Testis (tissue), 3 donors: ENCODE results near the gene GOLM1. TPM values are rescaled to one million over a fixed set of nuclear protein-coding genes. Genes with fewer than 3 reads are reported as not detected.

Experiments used
- DNase-seq: peaks from one replicate; pipeline ENCODE4 v3.0.0-alpha.2; 2019
- H3K27ac ChIP-seq, 2 donors: fragments of 200-600 bp; sonication (generic); one replicate each; pipeline ENCODE4 v1.5.1; 2019
- H3K27me3 ChIP-seq: fragments of 200-600 bp; sonication (generic); one replicate; pipeline ENCODE4 v1.5.1; 2019
- H3K36me3 ChIP-seq: fragments of 200-600 bp; sonication (generic); one replicate; pipeline ENCODE4 v1.5.1; 2017; ENCODE audit warnings: low read depth; ENCODE audit errors: missing control alignments
- H3K4me1 ChIP-seq: fragments of 200-600 bp; sonication (generic); one replicate; pipeline ENCODE4 v1.5.1; 2019
- H3K4me3 ChIP-seq, 2 donors: fragments of 200-600 bp; sonication (generic); one replicate each; pipeline ENCODE4 v1.5.1; 2017 to 2019
- H3K9me3 ChIP-seq: fragments of 200-600 bp; sonication (generic); one replicate; pipeline ENCODE4 v1.5.1; 2017
- CTCF ChIP-seq, 3 experiments: fragments of 450-650 bp in 2 of 3; fragments of 200-600 bp in 1 of 3; sonication (generic) in 1 of 3; IDR thresholded peaks; one replicate each; pipeline ENCODE4 v1.5.1; 2016 to 2019; ENCODE audit warnings: antibody characterized with exemption in 3 of 3, mild to moderate bottlenecking in 2 of 3, moderate library complexity in 1 of 3
- POLR2A ChIP-seq: fragments of 450-650 bp; IDR thresholded peaks from one replicate; pipeline ENCODE4 v1.6.1; 2017; ENCODE audit warnings: antibody characterized with exemption, mild to moderate bottlenecking, moderate library complexity
- WGBS, 2 donors: methylation state at CpG; one replicate each; pipeline ENCODE4 v1.1.5; 2018; 5-methylcytosine and 5-hydroxymethylcytosine counted together
- intact Hi-C: fragments of 100-400 bp; cut with DNase I; formaldehyde crosslinking; loops from one replicate; pipeline ENCODE4 v1.15.1; 2023; ENCODE audit warnings: low total_unique reads
- polyA plus RNA-seq: library from polyadenylated mRNA; stranded (reverse); fragments of 350-450 nt; fragmentation: Illumina TruSeq; extraction: RNeasy Lipid Tissue Mini Kit (QIAGEN cat#74804); gene quantifications from one replicate; pipeline ENCODE4 v1.2.3, GENCODE V29; 2014; ENCODE audit warnings: low read depth, low replicate concordance; ENCODE audit not compliant: insufficient read depth
- total RNA-seq, 2 donors: library from RNA; depleted of rRNA; stranded (reverse); fragments of >200 nt; gene quantifications; one replicate each; pipeline ENCODE4 v1.2.3, GENCODE V29; 2016

GOLM1 gene
- total and polyA plus RNA-seq, 3 donors from 2014 or later, result 28.3 to 37.0 (median 29.3) TPM

GRCh38 chr9:86022687-86023266, 76.6 kb downstream of the GOLM1 start:
- Histone ChIP-seq H3K4me1 (no peaks in the 10 kb centered on the region), H3K9me3 (no peaks in the 10 kb centered on the region), H3K27ac (no peak overlapping the region), H3K36me3 (no peaks in the 10 kb centered on the region), H3K27me3 (no peaks in the 10 kb centered on the region), H3K4me3 (no peak overlapping the region)
- intact Hi-C loops, result no loop called here
- TF ChIP-seq POLR2A (no peak), CTCF (IDR thresholded peaks at IDR 0.05) (no peak)
- DNase-seq, result no peak
- 47 to 48% methylated on average over 3 of the region's 3 CpGs for WGBS, 2 donors

GRCh38 chr9:86021166-86021565, 78.2 kb downstream of the GOLM1 start:
- no peaks in the 10 kb centered on the region for H3K4me1 ChIP-seq
- 87 to 88% methylated on average over 6 of the region's 6 CpGs for WGBS, 2 donors
- no peak overlapping the region for H3K27ac ChIP-seq
- no peak for TF ChIP-seq POLR2A
- no peak for TF ChIP-seq CTCF (IDR thresholded peaks at IDR 0.05)
- DNase-seq, result no peak
- no peaks in the 10 kb centered on the region for H3K9me3 ChIP-seq
- H3K4me3 ChIP-seq, result no peak overlapping the region
- no peaks in the 10 kb centered on the region for H3K36me3 ChIP-seq
- intact Hi-C loops, result no loop called here
- no peaks in the 10 kb centered on the region for H3K27me3 ChIP-seq

- no peak for TF ChIP-seq POLR2A
- no peak for TF ChIP-seq CTCF (IDR thresholded peaks at IDR 0.05)
- 95 to 97% methylated on average over 1 of the region's 1 CpG for WGBS, 2 donors
- Histone ChIP-seq H3K27ac (no peak overlapping the region), H3K27me3 (no peaks in the 10 kb centered on the region), H3K9me3 (no peaks in the 10 kb centered on the region), H3K36me3 (no peaks in the 10 kb centered on the region), H3K4me3 (no peak overlapping the region), H3K4me1 (no peaks in the 10 kb centered on the region)
- DNase-seq, result no peak
- intact Hi-C loops, result no loop called here
Observed at GRCh38 chr9:86020731-86021130, 78.6 kb downstream of the GOLM1 start.

GRCh38 chr9:86009133-86009532, 90.2 kb downstream of the GOLM1 start:
- no peaks in the 10 kb centered on the region for H3K4me1 ChIP-seq
- intact Hi-C loops, result no loop called here

More at GRCh38 chr9:86009133-86009532, 90.2 kb downstream of the GOLM1 start:
- H3K36me3 ChIP-seq, result no peaks in the 10 kb centered on the region
- TF ChIP-seq POLR2A, result no peak
- no peak for TF ChIP-seq CTCF (IDR thresholded peaks at IDR 0.05)
- no peak overlapping the region for H3K27ac ChIP-seq
- WGBS, 2 donors, result 49 to 52% methylated on average over 2 of the region's 2 CpGs
- no peaks in the 10 kb centered on the region for H3K27me3 ChIP-seq
- H3K9me3 ChIP-seq, result no peaks in the 10 kb centered on the region
- no peak overlapping the region for H3K4me3 ChIP-seq
- DNase-seq, result no peak
